Adrenal gland (tissue), 5 donors: ENCODE data around the gene ZRANB3.

Experiments used
- CTCF ChIP-seq, 6 experiments: fragments of 450-650 bp in 4 of 6; fragments of 200-600 bp in 2 of 6; sonication (generic) in 1 of 6; IDR thresholded peaks; 1 replicate in 5 of 6; 2 replicates in 1 of 6; pipeline versions ENCODE4 v1.5.1 to v1.8.0; 2016 to 2021; ENCODE audit warnings: antibody characterized with exemption in 6 of 6, mild to moderate bottlenecking in 2 of 6, moderate library complexity in 1 of 6
- POLR2A ChIP-seq, 2 donors: fragments of 450-650 bp; IDR thresholded peaks; one replicate each; pipeline ENCODE4 v1.6.1; 2017; ENCODE audit warnings: antibody characterized with exemption in 2 of 2, mild to moderate bottlenecking in 2 of 2, moderate library complexity in 1 of 2
- donor health status: DM: no; HTN: no; CAD: no.

GRCh38 chr2:135424849-135425248, 106.2 kb downstream of the ZRANB3 start:
- TF ChIP-seq CTCF (IDR thresholded peaks at IDR 0.05) (no peak), POLR2A (IDR thresholded peaks at IDR 0.05) (no peak)
